GOT3 (cell line): Measurements from ENCODE around the gene CCDC38.
A peak's percentile ranks its signal among the peaks of the same experiment; 100 is the strongest.
"Not testable (repeated sequence)": the region's sequence is repeated elsewhere in the genome, so short reads cannot be mapped to it uniquely, and the experiment has no call there.

Experiments
- DNase-seq: peaks from one replicate; lab custom pipeline; 2025; ENCODE audit warnings: mixed read lengths; lab: John Stamatoyannopoulos, UW

Gene CCDC38

GRCh38 chr12:95942524-95943329 is at the start of gene CCDC38:
Gene CCDC38 (minus strand): TSS chr12:95942614. CDS start chr12:95936509, 6,105 bp downstream.
- peak; percentile 2 for DNase-seq

GRCh38 chr12:95990136-95990535 is 47.7 kb upstream of the CCDC38 start:
- DNase-seq, result no peak

GRCh38 chr12:95989504-95990123 is 47.2 kb upstream of the CCDC38 start:
- DNase-seq, result no peak

GRCh38 chr12:95988506-95989275 is 46.3 kb upstream of the CCDC38 start:
- no peak for DNase-seq

GRCh38 chr12:95986635-95987570 is 44.5 kb upstream of the CCDC38 start:
- DNase-seq, result no peak

DNA sequence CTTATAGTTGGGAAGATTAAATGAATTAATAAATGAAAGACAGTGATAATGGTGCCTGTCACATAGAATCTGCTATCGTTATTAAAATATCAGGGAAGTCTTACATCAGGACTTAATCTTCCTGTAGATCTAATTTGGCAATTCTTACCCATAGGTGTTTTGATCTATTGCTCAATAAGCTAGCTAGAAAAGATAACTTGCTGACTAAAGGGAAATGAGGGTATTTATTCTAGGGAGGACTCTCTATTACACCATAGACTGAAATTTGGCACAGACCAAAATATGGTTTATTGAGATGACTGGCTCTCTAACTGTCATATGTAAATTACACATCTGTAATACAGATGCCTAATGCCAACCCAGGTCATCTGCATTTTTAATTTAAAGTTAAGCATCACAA is 42.3 kb upstream of the CCDC38 start:
- no peak for DNase-seq

GRCh38 chr12:95982602-95983001 is 40.2 kb upstream of the CCDC38 start:
- no peak for DNase-seq

GRCh38 chr12:95980437-95980836 is 38.0 kb upstream of the CCDC38 start:
- no peak for DNase-seq

DNA sequence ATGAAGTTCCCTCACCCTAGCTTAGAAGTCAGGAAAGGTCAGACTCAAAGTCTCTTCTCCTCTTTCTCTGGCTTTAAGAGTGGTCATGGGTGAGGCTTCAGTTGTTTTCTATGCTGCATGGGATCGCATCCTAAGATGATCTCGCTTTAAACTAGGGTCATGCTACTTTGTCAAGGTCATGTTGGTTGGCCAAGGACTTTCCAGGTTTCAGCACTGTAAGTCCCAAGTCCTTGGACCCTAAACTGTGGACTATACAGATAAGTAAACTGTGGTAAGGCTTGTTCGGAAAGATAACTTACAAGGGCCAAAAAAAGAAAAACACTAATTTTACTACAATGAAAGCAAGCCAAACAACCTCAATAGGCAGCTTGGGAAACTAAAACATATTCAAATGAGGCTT is 36.4 kb upstream of the CCDC38 start:
- DNase-seq, result no peak

GRCh38 chr12:95978351-95978750 is 35.9 kb upstream of the CCDC38 start:
- no peak for DNase-seq

- DNase-seq, result no peak
Observed at GRCh38 chr12:95977764-95978305, 35.4 kb upstream of the CCDC38 start.

GRCh38 chr12:95976416-95976832 is 34.0 kb upstream of the CCDC38 start:
- no peak for DNase-seq

- DNase-seq, result no peak
Observed at GRCh38 chr12:95975491-95975890, 33.1 kb upstream of the CCDC38 start.

- DNase-seq, result no peak
Observed at GRCh38 chr12:95974358-95974757, 31.9 kb upstream of the CCDC38 start.

DNA sequence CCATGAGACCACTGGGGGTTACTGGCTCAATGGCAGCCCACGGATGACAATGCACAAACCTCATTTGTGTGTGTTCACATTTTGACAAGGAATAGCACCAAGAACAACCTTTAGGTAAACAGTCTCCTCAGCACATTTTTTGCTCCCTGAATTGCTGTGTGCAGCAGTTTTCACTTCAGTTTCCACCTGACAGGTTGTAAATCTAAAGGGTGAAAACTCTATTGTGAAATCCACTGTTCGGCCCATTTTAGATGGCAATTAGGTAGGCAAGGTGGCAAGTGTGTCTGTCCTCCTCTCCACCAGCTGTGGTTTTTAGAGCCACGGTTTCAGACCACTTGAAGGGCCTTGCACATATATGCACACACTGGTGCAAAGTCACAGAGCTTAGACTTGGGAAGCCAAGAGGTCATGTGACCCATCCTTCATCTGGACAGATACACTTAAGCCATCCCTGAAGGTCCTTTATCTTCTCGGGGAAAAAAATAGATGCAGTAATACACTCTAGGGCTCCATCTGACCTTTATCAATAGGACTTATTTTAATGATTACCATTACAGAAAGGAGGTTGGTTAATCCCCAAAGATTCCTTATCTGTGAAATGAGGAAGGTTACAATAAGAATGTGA is 30.5 kb upstream of the CCDC38 start:
- DNase-seq, result no peak

DNA sequence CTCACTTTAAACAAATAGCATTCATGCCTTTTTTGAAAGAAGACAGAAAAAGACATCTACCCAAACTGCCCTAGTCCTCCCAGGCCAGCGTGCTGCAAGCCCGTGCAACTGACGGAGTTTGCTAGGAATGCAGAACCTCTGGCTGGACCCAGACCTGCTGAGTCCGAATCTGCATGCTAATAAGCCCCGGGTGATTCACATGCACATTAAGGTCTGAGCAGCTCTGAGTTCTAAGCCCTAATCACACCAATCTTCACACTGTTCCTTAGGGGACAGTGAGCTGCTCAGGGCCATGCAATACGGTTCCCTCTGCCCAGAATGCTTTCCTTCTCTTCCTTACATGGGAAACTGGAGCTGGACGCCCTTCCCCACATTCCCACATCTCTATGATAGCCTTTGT is 28.5 kb upstream of the CCDC38 start:
- no peak for DNase-seq

DNA sequence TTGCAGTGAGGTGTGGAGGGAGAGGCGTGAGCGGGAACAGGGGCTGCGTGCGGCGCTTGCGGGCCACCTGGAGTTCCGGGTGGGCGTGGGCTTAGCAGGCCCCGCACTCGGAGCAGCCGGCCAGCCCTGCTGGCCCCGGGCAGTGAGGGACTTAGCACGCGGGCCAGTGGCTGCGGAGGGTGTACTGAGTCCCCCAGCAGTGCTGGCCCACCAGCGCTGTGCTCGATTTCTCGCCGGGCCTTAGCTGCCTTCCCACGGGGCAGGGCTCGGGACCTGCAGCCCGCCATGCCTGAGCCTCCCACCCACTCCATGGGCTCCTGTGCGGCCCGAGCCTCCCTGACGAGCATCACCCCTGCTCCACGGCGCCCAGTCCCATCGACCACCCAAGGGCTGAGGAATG is 26.7 kb upstream of the CCDC38 start:
- not testable (repeated sequence) for DNase-seq

DNA sequence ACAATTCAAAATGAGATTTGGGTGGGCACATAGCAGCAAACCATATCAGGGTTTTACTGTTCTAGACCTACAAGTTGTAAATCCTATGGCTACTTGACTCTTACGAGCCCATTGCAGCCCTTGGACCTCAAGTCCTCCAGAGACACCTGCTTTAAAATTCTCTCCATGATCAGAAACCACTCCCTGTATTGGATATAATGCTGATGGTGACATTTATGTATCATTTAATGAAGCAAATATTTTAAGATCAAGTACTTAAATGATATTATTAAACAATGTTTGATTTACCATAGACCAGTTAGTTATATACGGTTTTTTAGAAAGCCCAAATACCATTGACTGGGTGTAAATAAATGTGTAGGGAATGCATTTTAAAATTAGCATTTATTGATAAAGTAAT is 24.9 kb upstream of the CCDC38 start:
- no peak for DNase-seq

- DNase-seq, result no peak
Observed at GRCh38 chr12:95966287-95966870, 24.0 kb upstream of the CCDC38 start.

DNA sequence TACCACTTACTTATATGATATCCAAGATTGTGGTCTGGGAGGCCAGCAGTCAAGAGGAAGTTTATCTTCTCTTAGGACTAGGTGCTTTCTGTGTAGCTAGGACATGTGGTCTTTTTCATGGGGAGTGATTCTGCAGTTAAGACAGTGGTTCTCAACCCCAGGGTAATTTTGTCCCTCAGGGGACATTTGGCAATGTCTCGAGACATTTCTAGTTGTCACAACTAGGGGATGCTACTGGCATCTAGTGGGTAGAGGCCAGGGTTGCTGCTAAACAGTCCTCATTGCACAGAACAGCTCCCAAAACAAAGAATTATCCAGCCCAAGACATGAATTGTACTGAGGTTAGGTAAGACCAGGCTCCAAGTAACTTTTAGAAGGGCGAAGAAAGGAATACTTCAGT is 20.7 kb upstream of the CCDC38 start:
- DNase-seq, result no peak

DNA sequence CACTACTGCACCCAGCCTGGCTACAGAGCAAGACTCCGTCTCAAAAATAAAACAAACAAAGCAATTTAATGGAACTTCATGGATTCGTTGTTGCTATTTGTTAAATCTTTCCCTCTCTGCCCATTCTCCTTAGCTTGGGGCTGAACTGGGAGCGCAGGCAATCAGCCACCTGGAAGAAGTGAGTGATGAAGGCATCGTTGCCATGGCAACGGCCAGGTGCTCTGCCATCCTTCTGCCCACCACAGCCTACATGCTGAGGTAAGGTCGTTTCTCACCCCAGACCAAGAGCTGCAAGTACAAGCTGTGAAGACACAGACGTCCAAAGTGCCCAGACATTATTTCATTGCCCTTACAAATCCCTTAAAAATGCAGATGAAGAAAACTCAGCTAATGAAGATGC is 19.8 kb upstream of the CCDC38 start:
- DNase-seq, result no peak
